LoVo (cell line): ENCODE data around the gene PERM1.
A peak's percentile ranks its signal among the peaks of the same experiment; 100 is the strongest.

Experiments
- DNase-seq: peaks from one replicate; pipeline ENCODE4 v3.0.0-alpha.2; 2016; ENCODE audit warnings: low spot score

The PERM1 gene

GRCh38 chr1:965526-966134 lies 16.3 kb downstream of the PERM1 start:
- no peak for DNase-seq

DNA sequence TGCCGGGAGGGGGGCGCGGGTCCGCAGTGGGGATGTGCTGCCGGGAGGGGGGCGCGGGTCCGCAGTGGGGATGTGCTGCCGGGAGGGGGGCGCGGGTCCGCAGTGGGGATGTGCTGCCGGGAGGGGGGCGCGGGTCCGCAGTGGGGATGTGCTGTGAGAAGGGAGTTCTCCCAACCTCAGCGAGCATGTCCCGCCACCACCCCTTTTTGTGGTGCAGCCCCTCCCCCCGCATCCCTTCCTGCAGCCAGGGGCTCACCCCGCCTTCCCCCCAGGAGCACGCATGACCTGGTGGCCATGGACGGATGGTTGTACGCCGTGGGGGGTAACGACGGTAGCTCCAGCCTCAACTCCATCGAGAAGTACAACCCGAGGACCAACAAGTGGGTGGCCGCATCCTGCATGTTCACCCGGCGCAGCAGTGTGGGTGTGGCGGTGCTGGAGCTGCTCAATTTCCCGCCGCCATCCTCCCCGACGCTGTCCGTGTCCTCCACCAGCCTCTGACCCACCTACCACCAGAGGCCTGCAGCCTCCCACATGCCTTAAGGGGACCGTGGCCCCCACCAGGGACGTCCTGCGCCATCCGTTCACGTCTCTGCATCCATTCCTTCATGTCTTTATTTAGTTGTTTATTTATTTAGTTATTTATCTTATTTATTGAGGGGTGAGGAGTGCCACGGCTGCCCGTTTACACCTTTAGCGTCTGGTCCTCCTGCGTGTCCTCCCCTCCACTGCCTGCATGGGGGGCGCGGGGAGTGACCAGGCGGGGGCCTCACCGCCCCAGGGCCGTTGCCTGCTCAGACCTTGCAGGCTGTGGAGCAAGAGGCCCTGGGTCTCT lies 17.0 kb downstream of the PERM1 start:
- no peak for DNase-seq

DNA sequence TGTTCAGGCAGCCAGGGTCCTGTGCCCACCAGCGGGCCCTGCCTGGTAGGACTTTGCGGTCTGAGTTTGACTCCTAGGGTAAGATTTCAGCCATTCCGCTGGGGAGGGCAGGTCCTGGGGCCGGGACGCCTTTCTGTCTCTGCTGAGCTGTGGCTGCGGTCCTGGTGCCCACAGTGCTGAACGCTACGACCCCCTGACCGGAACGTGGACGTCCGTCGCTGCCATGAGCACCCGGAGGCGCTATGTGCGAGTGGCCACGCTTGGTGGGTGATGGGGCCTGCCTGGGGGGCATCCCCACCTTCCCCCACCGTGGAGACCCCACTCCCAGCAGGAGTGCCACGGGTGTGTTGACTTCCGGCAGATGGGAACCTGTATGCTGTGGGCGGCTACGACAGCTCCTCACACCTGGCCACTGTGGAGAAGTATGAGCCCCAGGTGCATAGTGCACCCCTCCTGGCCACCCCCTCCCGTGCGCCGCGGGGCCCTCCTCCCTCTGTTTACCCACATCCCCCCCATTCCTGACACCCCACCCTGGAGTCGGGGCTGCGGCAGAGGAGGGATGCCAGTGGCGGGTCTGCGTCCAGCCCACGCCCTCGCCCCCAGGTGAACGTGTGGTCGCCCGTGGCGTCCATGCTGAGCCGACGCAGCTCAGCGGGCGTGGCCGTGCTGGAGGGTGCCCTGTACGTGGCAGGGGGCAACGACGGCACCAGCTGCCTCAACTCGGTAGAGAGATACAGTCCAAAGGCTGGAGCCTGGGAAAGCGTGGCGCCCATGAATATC lies 18.0 kb downstream of the PERM1 start:
- DNase-seq, result no peak

- DNase-seq, result no peak
These were observed 18.6 kb downstream of the PERM1 start for GRCh38 chr1:963301-963651.

DNA sequence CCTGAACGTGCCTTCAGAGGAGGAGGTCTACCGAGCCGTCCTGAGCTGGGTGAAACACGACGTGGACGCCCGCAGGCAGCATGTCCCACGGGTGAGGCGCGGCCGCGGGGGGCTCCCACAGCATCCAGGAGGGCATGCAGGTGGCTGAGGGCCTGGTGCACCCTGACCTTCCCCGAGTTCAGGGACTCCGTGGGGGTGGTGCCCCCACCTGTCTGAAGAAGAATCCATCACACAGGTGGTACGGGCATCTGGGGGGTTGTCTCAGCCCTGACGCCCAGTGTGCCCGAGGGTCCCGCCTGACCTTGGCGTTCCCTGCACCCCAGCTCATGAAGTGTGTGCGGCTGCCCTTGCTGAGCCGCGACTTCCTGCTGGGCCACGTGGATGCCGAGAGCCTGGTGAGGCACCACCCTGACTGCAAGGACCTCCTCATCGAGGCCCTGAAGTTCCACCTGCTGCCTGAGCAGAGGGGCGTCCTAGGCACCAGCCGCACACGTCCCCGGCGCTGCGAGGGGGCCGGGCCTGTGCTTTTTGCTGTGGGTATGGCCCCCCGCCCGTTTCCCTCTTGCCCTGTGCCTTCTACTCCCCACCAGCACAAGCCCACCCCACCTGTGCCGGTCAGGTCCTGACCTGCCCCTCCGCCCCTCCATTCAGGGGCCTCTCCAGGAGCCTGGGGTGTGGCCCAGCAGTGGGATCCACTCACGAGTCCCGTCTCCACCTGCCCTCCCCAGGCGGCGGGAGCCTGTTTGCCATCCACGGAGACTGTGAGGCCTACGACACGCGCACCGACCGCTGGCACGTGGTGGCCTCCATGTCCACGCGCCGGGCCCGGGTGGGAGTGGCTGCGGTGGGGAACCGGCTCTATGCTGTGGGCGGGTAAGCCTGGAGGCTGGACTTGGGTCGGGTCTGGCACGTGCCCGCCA lies 19.3 kb downstream of the PERM1 start:
- no peak for DNase-seq

- no peak for DNase-seq
These were observed 20.7 kb downstream of the PERM1 start for GRCh38 chr1:961132-961669.

DNA sequence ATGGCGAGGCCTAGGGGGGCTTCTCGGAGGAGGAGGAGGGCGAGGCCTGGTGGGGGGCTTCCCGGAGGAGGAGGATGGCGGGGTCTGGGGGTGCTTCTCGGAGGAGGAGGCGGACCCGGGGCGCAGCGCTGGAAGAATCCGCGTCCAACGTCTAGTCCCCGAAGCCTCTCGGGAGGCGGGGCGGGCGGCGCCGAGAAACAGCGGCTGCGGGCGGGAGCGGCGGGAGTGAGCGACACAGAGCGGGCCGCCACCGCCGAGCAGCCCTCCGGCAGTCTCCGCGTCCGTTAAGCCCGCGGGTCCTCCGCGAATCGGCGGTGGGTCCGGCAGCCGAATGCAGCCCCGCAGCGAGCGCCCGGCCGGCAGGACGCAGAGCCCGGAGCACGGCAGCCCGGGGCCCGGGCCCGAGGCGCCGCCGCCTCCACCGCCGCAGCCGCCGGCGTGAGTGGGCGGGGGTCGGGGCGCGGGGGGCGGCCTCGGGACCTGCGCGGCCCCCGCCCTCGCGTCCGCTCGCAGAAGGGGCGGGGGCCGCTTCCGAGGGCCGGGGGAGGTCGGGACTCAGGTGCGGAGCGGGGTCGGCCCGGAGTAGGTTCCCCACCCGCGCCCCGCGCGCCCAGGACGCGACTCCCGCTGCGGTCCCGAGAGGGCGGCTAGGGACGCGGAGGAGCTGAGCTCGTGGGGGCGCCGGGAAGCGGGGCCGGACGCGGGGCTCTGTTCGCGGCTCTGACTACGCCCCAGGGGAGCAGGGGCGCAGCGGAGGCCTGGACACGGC lies 21.3 kb downstream of the PERM1 start, which contains the start of gene KLHL17:
KLHL17 (plus strand) TSS at position 222 of the 769 bp plus-strand sequence; CDS start at position 332, 110 bp downstream.
- DNase-seq, result peak; percentile 72

DNA sequence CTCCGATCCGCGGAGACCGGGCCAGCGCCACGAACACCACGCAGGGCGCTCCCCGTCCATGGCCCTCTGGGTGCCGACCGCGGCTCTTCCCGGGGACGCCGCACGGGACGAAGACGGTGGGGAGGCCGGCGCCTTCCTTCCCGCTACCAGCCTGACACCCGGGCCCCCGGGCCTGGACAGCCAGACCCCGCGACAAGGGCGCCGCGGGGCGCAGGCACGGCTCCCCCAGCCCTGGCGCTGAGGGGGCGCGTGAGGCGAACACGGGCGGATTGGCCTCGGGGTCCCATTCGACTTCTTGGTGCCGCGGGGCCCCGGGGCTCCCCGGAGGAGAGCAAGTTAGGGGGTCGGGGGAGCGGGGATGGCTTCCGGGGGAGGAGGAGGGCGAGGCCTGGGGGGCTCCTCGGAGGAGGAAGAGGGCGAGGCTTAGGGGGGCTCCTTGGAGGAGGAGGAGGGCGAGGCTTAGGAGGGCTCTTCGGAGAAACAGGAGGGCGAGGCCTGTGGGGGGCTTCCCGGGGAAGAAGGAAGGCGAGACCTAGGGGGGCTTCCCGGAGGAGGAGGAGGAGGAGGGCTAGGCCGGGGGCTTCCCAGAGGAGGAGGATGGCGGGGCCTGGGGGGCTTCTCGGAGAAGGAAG lies 22.0 kb downstream of the PERM1 start:
- no peak for DNase-seq

DNA sequence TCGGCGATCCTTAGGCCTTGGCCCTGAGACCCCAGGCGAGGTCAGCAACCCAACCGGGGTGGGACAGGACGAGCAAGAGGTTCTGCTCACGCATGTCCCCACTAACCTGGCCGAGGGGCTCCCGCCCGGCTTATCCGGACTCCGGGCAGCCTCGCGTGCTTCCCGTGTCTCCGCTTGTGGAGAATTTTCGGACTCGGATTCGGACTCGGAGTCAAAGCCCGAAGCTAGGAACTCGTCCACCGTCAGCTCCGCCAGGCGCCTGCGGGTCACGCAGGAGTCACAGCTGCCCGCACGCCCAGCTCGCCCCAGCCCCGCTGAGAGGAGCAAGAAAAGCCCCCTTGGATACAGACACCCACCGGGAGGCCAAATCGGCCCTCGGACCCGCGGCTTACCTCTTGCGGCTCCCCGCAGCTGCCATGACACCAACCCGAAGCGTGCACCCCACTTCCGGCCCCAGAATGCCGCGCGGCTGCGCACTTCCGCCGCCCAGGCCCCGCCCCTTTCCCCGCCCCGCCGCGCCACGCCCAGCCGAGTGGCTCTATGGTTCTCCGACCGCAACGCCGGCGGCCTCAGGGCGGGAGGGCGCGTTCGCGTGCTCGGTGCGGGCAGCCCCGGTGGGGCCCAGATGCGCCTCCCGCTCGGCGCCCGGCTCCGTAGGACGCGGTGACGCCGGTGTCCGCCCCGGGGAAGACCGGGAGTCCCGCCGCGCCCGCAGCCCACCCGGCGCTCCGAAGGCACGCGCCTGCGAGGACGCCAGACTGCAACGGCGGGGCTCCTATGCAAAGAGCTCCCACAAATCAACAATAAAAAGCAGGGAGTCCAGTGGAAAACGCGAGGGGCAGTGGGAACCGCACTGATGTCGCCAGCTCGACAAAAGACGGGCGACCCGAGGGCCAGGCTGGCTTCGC lies 22.8 kb downstream of the PERM1 start, which contains the start of gene NOC2L:
NOC2L (minus strand) TSS at position 434 of the 908 bp plus-strand sequence; CDS start at position 418, 16 bp downstream.
- peak; percentile 92 for DNase-seq

DNA sequence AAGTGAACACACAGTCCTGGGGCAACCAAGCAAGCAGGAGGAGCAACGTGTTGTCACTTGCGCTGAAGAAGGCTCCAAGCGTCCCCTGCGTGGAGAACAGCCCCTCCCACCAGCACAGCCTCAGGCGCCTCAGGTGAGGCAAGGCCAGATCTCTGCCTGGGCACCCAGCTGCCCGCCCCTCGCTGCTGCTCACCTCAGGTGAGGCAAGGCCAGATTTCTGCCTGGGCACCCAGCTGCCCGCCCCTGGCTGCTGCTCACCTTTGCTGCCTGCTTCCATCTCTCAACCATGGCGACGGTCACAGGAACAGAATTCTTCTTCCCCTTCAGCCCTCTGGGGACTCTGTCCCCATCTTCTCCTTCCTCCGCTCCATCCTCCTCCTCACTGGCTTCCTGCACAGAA lies 25.3 kb downstream of the PERM1 start:
- no peak for DNase-seq

GRCh38 chr1:955474-955873 lies 26.4 kb downstream of the PERM1 start:
- no peak for DNase-seq

DNA sequence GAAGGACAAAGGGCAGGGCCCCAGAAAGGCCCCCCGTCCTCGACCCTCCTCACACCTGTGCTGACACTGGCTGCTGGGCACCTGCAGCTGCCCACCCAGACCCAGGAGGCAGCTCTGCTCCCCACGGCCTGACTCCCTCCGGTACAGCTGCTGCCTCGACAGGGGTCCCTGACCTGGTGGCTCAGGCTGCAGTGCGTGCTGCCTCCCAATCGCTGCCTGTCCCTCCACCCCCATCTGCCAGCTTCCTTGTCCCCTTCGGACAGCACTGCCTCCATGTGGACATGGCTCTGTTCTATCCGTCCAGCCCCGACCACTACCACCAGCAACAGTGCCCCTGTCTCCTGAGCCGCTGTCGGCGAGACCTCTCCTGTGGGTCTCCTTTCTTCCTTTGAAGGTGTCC lies 27.0 kb downstream of the PERM1 start:
- DNase-seq, result no peak

- no peak for DNase-seq
These were observed 28.2 kb downstream of the PERM1 start for GRCh38 chr1:953524-954320.

DNA sequence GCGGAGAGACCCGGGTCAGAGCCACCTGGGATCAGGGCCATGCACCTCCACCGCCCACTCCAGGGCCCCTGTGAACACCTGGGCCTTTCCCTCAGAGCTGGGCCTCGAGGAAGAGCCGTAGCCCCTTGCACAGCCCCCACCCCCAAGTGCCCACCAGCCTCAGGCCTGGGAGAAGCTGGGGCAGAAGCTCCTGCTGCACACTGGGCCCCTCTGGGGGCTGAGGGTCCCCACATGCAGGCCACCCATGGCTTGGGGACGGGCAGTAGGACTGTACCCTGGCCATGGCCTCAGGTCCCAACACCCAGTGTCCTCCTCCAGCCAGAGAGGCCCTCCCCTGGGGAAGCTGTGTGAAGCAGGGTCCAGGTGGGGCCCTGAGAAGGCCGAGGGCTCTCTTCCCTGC lies 29.3 kb downstream of the PERM1 start:
- no peak for DNase-seq

- no peak for DNase-seq
These were observed 29.7 kb downstream of the PERM1 start for GRCh38 chr1:952201-952600.

- no peak for DNase-seq
These were observed 30.5 kb downstream of the PERM1 start for GRCh38 chr1:951364-951763.

- DNase-seq, result no peak
These were observed 31.0 kb downstream of the PERM1 start for GRCh38 chr1:950881-951280.

DNA sequence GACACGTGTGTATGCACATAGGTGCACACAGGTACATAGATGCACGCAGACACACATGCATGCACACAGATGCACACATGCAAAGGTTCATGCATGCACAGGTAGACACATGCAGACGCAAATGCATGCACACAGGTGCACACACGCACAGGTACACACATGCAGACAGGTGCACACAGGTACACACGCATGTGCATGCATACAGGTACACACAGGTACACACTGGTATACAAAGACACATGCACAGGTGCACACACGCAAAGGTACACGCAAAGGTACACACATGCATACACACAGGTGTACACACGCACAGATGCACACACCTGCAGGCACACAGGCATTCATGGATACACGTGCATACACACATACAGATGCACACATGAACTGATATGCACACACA lies 31.6 kb downstream of the PERM1 start:
- no peak for DNase-seq
